ENCODE measurements around the gene MYCN. TPM values are rescaled to one million over a fixed set of nuclear protein-coding genes. Genes with fewer than 3 reads are reported as not detected.

Gene MYCN
- total RNA-seq, 1 donor from 2014 or later = 0.20 TPM

DNA sequence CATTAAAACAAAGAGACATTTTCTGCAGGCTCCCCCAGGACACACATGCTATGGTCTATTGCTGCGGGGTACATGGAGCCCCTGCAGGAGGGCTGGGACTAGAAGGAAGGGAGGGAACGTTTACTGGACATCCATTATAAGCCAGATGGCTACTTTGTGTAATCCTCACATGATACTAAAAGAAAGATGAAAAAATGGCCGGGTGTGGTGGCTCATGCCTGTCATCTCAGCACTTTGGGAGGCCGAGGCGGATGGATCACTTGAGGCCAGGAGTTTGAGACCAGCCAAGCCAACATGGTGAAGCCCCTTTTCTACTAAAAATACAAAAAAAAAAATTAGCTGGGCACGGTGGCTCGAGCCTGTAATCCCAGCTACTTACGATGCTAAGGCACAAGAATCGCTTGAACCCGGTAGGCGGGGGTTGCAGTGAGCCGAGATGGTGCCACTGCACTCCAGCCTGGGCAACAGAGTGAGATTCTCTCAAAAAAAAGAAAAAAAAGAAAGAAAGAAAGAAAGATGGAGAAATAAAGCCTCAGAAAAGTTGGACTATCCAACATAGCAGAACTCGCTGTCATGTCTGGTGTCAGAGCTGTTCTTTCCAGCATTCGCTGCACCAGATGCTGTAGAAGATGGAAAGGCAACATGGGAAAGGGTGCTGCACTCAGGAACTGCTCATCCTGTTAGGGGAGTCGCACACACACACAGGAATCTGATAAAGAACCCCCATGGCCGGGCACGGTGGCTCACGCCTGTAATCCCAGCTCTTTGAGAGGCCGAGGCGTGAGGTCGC lies 7.8 kb upstream of the MYCN start:
- ATAC-seq = no peak

- ATAC-seq = no peak
Observed at GRCh38 chr2:15933184-15933845, 7.0 kb upstream of the MYCN start.

- no peak for ATAC-seq
Observed at GRCh38 chr2:15934291-15934945, 5.9 kb upstream of the MYCN start.

- no peak for ATAC-seq
Observed at GRCh38 chr2:15935189-15935588, 5.2 kb upstream of the MYCN start.

- ATAC-seq = no peak
Observed at GRCh38 chr2:15935675-15936074, 4.7 kb upstream of the MYCN start.

GRCh38 chr2:15936277-15937104 lies 3.9 kb upstream of the MYCN start:
- no peak for ATAC-seq

DNA sequence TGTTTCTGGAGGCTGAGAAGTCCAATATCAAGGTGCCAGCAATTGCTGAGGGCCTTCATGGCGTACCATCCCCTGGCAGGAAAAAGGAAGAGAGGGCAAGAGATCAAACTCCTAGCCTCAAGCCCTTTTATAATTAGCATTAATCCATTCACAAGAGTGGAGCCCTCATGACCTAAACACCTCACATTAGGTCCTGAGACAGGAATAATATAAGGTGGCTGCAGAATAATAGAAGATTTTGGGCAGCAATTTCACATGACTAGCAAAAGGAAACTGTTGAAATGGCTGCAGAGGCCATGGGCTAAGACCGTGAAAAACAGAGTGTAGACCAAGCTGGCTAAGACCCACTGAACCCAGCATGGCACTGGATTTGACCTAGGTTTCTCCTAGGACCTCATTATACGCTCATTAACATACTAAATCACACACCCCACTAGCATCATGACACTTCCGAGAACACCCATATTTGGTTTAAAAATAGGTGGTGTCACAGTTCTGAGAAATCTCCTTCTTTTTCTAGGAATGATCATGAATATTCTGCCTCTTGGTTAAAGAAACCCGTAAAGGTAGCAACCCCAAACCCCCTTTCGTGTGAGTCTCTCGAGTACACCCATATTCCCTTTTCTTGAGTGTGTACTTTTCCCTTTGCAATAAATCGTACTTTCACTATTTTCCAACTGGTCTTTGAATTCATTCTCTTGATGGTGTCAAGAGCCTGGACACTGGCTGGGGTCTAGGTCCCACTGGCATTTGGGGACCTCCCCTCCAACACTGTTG lies 3.1 kb upstream of the MYCN start:
- ATAC-seq = no peak

DNA sequence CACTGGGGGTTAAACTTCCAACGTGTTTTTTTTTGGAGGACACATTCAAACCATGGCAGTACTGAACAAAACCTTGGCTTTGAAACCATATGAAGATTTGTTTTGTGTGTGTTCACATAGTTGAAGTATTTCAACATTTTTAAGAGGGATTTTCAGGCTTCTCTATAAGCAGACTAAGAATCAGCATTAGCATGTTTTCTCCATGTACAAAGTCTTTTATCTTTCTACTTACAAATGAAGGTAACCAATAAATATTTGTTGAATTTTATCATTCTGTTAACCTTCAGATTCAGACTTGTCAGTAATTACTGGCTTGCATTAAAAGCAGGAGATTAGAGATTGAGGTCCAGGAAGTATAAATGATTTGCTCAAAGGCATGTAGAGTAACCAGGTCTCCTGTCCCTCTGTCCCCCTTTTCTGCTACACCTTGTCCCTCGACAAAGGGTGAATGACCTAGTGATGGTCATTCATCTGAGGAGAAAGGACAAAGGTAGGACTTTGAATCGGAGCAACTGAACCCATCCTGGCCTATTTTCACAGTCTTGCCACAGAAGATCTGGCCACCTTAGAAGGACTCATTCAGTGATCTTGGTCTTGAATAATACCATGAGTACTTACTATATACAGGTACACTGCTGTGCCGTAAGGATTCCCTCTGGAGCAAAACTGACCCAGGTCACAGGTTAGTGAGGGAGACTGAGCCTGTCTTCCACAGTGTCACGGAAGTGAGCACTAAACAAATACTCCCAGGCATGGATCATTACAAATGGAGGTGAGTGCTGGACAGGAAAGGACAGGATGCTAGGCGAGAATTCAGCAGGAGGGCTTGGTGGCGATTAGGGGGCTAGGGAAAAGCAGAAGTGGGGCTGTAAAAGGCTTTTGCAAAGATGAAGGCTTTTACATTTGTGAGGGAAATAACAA lies 2.2 kb upstream of the MYCN start:
- no peak for ATAC-seq

- no peak for ATAC-seq
Observed at GRCh38 chr2:15938803-15939555, 1.4 kb upstream of the MYCN start.

DNA sequence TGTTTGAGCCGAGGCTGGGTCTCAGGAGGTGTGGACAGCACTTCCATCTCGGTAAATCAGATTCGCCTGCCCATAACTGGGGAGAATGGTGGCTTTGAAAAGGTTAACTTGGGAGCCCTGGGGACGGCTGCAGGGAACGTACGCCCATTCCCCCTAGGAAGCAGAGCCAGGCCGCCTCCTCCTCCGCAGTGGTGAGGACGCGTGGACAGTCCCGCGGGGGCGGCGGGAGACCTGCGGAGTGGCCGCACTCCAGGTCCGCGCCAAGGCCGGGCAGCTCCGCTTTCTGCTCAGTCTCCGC lies 845 bp upstream of the MYCN start:
- ATAC-seq = peak; percentile 65

GRCh38 chr2:15940661-15941480 lies 521 bp downstream of the MYCN start:
- peak; percentile 46 for ATAC-seq

- no peak for ATAC-seq
Observed at GRCh38 chr2:15941481-15941850, 1.1 kb downstream of the MYCN start.

DNA sequence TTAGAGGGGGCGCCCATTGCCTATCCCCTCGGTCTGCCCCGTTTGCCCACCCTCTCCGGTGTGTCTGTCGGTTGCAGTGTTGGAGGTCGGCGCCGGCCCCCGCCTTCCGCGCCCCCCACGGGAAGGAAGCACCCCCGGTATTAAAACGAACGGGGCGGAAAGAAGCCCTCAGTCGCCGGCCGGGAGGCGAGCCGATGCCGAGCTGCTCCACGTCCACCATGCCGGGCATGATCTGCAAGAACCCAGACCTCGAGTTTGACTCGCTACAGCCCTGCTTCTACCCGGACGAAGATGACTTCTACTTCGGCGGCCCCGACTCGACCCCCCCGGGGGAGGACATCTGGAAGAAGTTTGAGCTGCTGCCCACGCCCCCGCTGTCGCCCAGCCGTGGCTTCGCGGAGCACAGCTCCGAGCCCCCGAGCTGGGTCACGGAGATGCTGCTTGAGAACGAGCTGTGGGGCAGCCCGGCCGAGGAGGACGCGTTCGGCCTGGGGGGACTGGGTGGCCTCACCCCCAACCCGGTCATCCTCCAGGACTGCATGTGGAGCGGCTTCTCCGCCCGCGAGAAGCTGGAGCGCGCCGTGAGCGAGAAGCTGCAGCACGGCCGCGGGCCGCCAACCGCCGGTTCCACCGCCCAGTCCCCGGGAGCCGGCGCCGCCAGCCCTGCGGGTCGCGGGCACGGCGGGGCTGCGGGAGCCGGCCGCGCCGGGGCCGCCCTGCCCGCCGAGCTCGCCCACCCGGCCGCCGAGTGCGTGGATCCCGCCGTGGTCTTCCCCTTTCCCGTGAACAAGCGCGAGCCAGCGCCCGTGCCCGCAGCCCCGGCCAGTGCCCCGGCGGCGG lies 1.7 kb downstream of the MYCN start:
- no peak for ATAC-seq

DNA sequence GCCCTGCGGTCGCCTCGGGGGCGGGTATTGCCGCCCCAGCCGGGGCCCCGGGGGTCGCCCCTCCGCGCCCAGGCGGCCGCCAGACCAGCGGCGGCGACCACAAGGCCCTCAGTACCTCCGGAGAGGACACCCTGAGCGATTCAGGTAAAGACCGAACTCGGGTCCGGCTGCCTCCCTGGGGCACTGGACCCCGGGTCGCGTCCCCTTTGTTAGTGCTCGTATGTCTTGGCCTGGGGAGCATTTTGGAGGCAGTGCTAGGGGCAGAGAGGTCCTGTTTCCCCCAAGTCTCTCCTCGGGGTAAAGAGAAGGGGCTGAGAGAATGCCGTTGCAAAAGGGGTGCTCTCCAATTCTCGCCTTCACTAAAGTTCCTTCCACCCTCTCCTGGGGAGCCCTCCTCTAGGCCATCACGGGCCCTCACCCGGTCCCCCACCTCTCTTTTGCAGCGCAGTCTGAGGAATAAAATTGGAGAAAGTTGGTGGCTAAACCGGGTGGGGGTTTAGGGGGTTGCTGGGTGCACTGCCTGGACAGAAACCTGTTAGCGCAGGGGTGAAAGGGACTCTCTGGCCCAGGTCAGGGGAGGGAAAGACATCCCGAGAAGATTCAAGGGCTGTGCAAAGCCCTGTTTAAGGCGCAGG lies 2.5 kb downstream of the MYCN start:
- ATAC-seq = no peak

GRCh38 chr2:15943378-15944280 lies 3.3 kb downstream of the MYCN start:
- ATAC-seq = no peak

DNA sequence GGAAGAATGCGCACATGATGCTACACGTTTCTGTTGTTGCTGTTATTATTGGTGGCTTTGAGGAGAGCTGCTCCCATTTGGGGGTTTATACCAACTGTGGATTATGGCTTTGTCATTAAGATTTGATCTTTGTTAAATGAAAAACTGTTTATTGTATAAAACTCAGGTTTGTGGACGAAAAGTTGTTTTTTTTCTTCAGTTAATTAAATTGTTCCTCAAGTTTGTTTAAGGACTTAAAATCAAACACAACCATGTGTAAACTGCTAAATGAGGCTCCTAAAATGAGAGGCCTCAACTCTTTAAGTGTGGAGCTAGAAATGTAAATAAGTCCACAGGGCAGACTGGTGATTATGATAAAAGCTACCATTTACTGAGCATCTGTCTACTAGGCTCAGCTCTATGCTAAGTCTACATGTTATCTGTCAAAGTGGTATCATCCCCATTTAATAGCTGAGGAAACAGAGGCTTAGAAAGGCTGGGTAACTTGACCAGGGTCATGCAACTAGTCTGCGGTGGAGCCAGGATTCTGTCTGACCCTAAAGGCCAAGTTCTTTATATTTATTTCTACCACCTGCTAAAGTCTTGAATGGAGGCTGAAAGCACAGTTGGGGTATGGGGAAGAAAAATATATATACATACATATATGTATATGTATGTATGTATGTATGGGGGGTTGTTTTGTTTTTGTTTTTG lies 4.1 kb downstream of the MYCN start:
- no peak for ATAC-seq

Measured in esophagus mucosa (tissue), 1 donor.